ENCODE results near the gene TRAPPC12.
"Not testable (repeated sequence)": the region's sequence is repeated elsewhere in the genome, so short reads cannot be mapped to it uniquely, and the experiment has no call there.

Gene TRAPPC12

GRCh38 chr2:3451926-3452671 lies 72.6 kb downstream of the TRAPPC12 start:
- no peak for DNase-seq (ENCODE audit: low read depth in 2 of 2, low spot score in 1 of 2)

- DNase-seq (ENCODE audit: low read depth in 2 of 2, low spot score in 1 of 2), result no peak
Observed at GRCh38 chr2:3453190-3453999, 73.9 kb downstream of the TRAPPC12 start.

GRCh38 chr2:3454005-3454404 lies 74.5 kb downstream of the TRAPPC12 start:
- not testable (repeated sequence) for DNase-seq (ENCODE audit: low read depth in 2 of 2, low spot score in 1 of 2)

- DNase-seq (ENCODE audit: low read depth in 2 of 2, low spot score in 1 of 2), result no peak
Observed at GRCh38 chr2:3454802-3455201, 75.3 kb downstream of the TRAPPC12 start.

GRCh38 chr2:3456125-3456524 lies 76.6 kb downstream of the TRAPPC12 start:
- no peak for DNase-seq (ENCODE audit: low read depth in 2 of 2, low spot score in 1 of 2)

- no peak for DNase-seq (ENCODE audit: low read depth in 2 of 2, low spot score in 1 of 2)
Observed at GRCh38 chr2:3457524-3458395, 78.3 kb downstream of the TRAPPC12 start.

GRCh38 chr2:3458396-3459184 lies 79.1 kb downstream of the TRAPPC12 start:
- no peak for DNase-seq (ENCODE audit: low read depth in 2 of 2, low spot score in 1 of 2)

GRCh38 chr2:3459185-3460015 lies 79.9 kb downstream of the TRAPPC12 start:
- DNase-seq (ENCODE audit: low read depth in 2 of 2, low spot score in 1 of 2), result no peak

GRCh38 chr2:3460156-3460555 lies 80.7 kb downstream of the TRAPPC12 start:
- DNase-seq (ENCODE audit: low read depth in 2 of 2, low spot score in 1 of 2), result no peak

- DNase-seq (ENCODE audit: low read depth in 2 of 2, low spot score in 1 of 2), result no peak
Observed at GRCh38 chr2:3460831-3461800, 81.6 kb downstream of the TRAPPC12 start.

GRCh38 chr2:3461801-3462492 lies 82.5 kb downstream of the TRAPPC12 start:
- DNase-seq (ENCODE audit: low read depth in 2 of 2, low spot score in 1 of 2), result no peak

- no peak for DNase-seq (ENCODE audit: low read depth in 2 of 2, low spot score in 1 of 2)
Observed at GRCh38 chr2:3462493-3463104, 83.1 kb downstream of the TRAPPC12 start.

GRCh38 chr2:3463186-3463835 lies 83.8 kb downstream of the TRAPPC12 start:
- no peak for DNase-seq (ENCODE audit: low read depth in 2 of 2, low spot score in 1 of 2)

GRCh38 chr2:3463944-3464343 lies 84.5 kb downstream of the TRAPPC12 start:
- no peak for DNase-seq (ENCODE audit: low read depth in 2 of 2, low spot score in 1 of 2)

- DNase-seq (ENCODE audit: low read depth in 2 of 2, low spot score in 1 of 2), result no peak
Observed at GRCh38 chr2:3464401-3465005, 85.0 kb downstream of the TRAPPC12 start.

- DNase-seq (ENCODE audit: low read depth in 2 of 2, low spot score in 1 of 2), result no peak
Observed at GRCh38 chr2:3465328-3465727, 85.8 kb downstream of the TRAPPC12 start.

All from stimulated activated CD8-positive, alpha-beta memory T cell treated with anti-CD3 and anti-CD28 coated beads, Interleukin-4, amount 100 ng/mL, for 4 hours (primary cell).